Activated CD4-positive, alpha-beta T cell treated with anti-CD3 and anti-CD28 coated beads, Interleukin-10, Interleukin-2, amounts not matched to agents 100 ng/mL and 50 ng/mL, durations not matched to agents 16 hours and 8 hours (primary cell): ENCODE data around the gene SLC8A1.

Experiments
- DNase-seq: peaks from one replicate; pipeline ENCODE4 v3.0.0-alpha.2; 2020

SLC8A1 gene

GRCh38 chr2:40451918-40452605 lies at the start of gene SLC8A1:
TSS of gene SLC8A1 (minus strand) at chr2:40452090.
- peak; percentile 9 for DNase-seq

GRCh38 chr2:40499437-40499836 lies 47.5 kb upstream of the SLC8A1 start:
- no peak for DNase-seq

- DNase-seq, result no peak
Observed at GRCh38 chr2:40497251-40497859, 45.5 kb upstream of the SLC8A1 start.

- no peak for DNase-seq
Observed at GRCh38 chr2:40489678-40489960, 37.7 kb upstream of the SLC8A1 start.

- no peak for DNase-seq
Observed at GRCh38 chr2:40488927-40489677, 37.2 kb upstream of the SLC8A1 start.

GRCh38 chr2:40488101-40488601 lies 36.3 kb upstream of the SLC8A1 start:
- no peak for DNase-seq

- no peak for DNase-seq
Observed at GRCh38 chr2:40487602-40488001, 35.7 kb upstream of the SLC8A1 start.

GRCh38 chr2:40485854-40486253 lies 34.0 kb upstream of the SLC8A1 start:
- no peak for DNase-seq

GRCh38 chr2:40485318-40485717 lies 33.4 kb upstream of the SLC8A1 start:
- no peak for DNase-seq

GRCh38 chr2:40483549-40484243 lies 31.8 kb upstream of the SLC8A1 start:
- DNase-seq, result no peak

GRCh38 chr2:40480596-40480995 lies 28.7 kb upstream of the SLC8A1 start:
- DNase-seq, result no peak

GRCh38 chr2:40480073-40480472 lies 28.2 kb upstream of the SLC8A1 start:
- no peak for DNase-seq

- no peak for DNase-seq
Observed at GRCh38 chr2:40477361-40477760, 25.5 kb upstream of the SLC8A1 start.

GRCh38 chr2:40476436-40476835 lies 24.5 kb upstream of the SLC8A1 start:
- DNase-seq, result no peak

- no peak for DNase-seq
Observed at GRCh38 chr2:40474306-40474705, 22.4 kb upstream of the SLC8A1 start.

GRCh38 chr2:40471866-40472265 lies 20.0 kb upstream of the SLC8A1 start:
- no peak for DNase-seq

GRCh38 chr2:40470822-40471813 lies 19.2 kb upstream of the SLC8A1 start:
- DNase-seq, result no peak

- DNase-seq, result no peak
Observed at GRCh38 chr2:40466935-40467572, 15.2 kb upstream of the SLC8A1 start.

- no peak for DNase-seq
Observed at GRCh38 chr2:40466332-40466906, 14.5 kb upstream of the SLC8A1 start.

GRCh38 chr2:40463112-40463511 lies 11.2 kb upstream of the SLC8A1 start:
- no peak for DNase-seq

GRCh38 chr2:40458271-40458794 lies 6.4 kb upstream of the SLC8A1 start:
- DNase-seq, result no peak
